ENCODE measurements around the gene SH3GL2. TPM values are rescaled to one million over a fixed set of nuclear protein-coding genes. Genes with fewer than 3 reads are reported as not detected.

Gene SH3GL2
- total and polyA plus RNA-seq, 8 donors = 0.47 to 17.3 (median 1.7) TPM

DNA sequence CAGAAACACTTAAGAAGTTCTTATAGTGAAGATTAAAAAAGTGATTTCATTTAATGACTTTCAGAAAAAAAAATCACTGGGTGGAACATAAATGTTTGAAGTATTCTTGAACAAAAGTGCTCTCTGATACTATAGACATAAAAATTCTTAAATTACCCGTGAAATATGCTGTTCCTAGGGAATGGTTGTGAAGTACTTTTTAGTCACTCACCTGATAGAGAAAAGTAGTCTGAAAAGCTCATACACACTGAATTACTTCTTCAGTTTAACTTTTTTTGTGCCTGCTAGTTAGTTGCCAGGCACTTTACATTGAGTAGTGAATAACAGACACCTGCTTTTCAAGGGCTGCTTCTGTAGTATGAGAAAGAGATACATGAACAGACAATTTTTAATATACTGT, 78.0 kb downstream of the SH3GL2 start:
- Histone ChIP-seq H3K4me1 (no peaks in the 10 kb centered on the region), H3K27me3 (no peaks in the 10 kb centered on the region), H3K36me3 (no peaks in the 10 kb centered on the region), H3K27ac (no peak overlapping the region), H3K4me3 (no peak overlapping the region), H3K9me3 (no peaks in the 10 kb centered on the region)
- 50 to 67% methylated on average over 1 of the region's 1 CpG for WGBS, 2 donors
- intact Hi-C loops (cut with DNase I) = no loop called here
- FAIRE-seq (no peak), ATAC-seq (no peak), DNase-seq (no peak)
- TF ChIP-seq, protein P1, sequence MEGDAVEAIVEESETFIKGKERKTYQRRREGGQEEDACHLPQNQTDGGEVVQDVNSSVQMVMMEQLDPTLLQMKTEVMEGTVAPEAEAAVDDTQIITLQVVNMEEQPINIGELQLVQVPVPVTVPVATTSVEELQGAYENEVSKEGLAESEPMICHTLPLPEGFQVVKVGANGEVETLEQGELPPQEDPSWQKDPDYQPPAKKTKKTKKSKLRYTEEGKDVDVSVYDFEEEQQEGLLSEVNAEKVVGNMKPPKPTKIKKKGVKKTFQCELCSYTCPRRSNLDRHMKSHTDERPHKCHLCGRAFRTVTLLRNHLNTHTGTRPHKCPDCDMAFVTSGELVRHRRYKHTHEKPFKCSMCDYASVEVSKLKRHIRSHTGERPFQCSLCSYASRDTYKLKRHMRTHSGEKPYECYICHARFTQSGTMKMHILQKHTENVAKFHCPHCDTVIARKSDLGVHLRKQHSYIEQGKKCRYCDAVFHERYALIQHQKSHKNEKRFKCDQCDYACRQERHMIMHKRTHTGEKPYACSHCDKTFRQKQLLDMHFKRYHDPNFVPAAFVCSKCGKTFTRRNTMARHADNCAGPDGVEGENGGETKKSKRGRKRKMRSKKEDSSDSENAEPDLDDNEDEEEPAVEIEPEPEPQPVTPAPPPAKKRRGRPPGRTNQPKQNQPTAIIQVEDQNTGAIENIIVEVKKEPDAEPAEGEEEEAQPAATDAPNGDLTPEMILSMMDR (IDR thresholded peaks at IDR 0.05) = no peak

DNA sequence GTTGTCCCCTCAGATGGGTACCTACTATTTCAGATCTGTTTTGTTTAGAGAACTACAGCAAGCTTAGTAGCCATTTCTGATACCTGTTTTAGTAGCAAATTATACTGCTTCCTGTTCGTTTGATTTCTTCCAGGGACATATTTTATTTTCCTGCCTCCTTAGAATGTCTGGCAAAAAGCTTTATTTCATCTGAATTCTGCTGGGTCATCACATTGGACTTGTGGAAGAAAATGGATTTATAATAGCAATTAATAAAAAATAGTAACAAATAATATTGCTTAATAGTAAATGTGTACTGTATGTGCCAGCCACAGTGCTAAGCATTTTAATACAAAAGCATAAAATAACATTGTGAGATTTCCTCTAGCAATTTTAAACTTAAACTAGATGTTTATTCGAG, 79.4 kb downstream of the SH3GL2 start:
- DNase-seq (no peak), ATAC-seq (no peak), FAIRE-seq (no peak)
- Histone ChIP-seq H3K36me3 (no peaks in the 10 kb centered on the region), H3K9me3 (no peaks in the 10 kb centered on the region), H3K4me3 (no peak overlapping the region), H3K27me3 (no peaks in the 10 kb centered on the region), H3K4me1 (no peaks in the 10 kb centered on the region), H3K27ac (no peak overlapping the region)
- TF ChIP-seq, protein P1 (IDR thresholded peaks at IDR 0.05) = no peak
- intact Hi-C loops (cut with DNase I) = no loop called here
- WGBS, 2 donors = 30 to 41% methylated on average over 2 of the region's 2 CpGs

DNA sequence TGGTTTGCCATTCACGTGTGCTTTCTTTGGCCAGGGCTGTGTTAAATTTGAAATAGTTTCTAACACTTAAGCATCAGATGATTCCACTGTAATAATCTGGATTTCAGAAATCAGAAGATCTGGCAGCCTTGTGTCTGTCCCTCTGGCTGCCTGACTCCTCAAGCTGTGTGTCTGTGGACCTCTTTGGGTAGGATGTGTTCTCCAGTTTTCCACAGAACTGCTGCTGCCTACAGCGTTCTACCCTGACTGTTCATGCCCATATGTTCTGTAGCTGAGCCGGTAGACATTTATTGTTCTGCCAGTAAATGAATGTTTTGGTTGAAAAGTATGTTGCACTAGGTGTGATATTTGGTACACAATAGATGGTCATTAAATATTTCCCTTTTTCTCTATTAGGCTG, 81.3 kb downstream of the SH3GL2 start:
- ATAC-seq (no peak), FAIRE-seq (no peak), DNase-seq (no peak)
- no peaks in the 10 kb centered on the region for H3K4me1 ChIP-seq
- intact Hi-C loops (cut with DNase I) = no loop called here
- H3K9me3 ChIP-seq = no peaks in the 10 kb centered on the region
- no peak overlapping the region for H3K4me3 ChIP-seq
- no peaks in the 10 kb centered on the region for H3K27me3 ChIP-seq
- WGBS, 2 donors = 77 to 78% methylated on average over 3 of the region's 3 CpGs
- H3K27ac ChIP-seq = no peak overlapping the region
- TF ChIP-seq, protein P1 (IDR thresholded peaks at IDR 0.05) = no peak
- H3K36me3 ChIP-seq = no peaks in the 10 kb centered on the region

DNA sequence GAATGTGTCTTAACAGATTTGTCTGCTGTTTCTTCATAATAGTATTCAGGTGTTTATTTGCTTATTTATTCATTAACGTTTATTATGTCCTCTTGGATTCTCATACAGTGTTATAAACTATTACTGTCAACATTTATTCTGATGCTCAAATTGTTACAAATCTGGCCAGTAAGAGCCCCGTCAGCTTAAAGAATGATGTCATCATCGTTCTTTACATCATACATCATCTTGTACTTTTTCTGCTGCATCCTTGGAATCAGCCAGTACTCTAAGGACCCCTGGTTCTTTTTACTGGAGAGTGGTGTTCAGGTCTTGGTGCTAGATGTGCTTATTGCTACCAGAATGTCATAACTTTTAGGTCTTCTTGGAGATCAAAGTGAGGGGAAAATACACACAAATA, 86.6 kb downstream of the SH3GL2 start:
- no peaks in the 10 kb centered on the region for H3K4me1 ChIP-seq
- WGBS, 2 donors = 45 to 64% methylated on average over 3 of the region's 3 CpGs
- intact Hi-C loops (cut with DNase I) = no loop called here
- TF ChIP-seq, protein P1 (IDR thresholded peaks at IDR 0.05) = no peak
- H3K36me3 ChIP-seq = no peaks in the 10 kb centered on the region
- ATAC-seq (no peak), DNase-seq (no peak), FAIRE-seq (no peak)
- no peak overlapping the region for H3K4me3 ChIP-seq
- no peak overlapping the region for H3K27ac ChIP-seq
- H3K9me3 ChIP-seq = no peaks in the 10 kb centered on the region
- no peaks in the 10 kb centered on the region for H3K27me3 ChIP-seq

DNA sequence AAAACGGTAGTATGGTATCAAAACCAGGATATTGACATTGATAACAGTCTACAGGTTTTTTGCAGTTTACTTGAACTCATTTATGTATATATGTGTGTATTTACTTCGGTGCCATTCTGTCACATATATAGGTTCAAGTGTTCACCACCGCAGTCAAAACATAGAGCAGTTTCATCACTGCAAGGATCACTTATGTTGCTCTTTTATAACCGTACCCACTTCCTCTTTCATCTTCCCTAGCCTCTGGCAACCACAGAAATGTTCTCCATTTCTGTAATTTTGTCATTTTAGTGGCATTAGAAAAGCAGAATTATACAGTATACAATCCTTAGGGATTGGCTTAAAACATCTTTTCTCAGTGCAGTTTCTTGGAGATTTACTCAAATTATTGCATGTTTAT, 90.3 kb downstream of the SH3GL2 start:
- no peaks in the 10 kb centered on the region for H3K27me3 ChIP-seq
- 52 to 56% methylated on average over 4 of the region's 4 CpGs for WGBS, 2 donors
- intact Hi-C loops (cut with DNase I) = no loop called here
- DNase-seq (no peak), ATAC-seq (no peak), FAIRE-seq (no peak)
- H3K9me3 ChIP-seq = no peaks in the 10 kb centered on the region
- no peaks in the 10 kb centered on the region for H3K36me3 ChIP-seq
- TF ChIP-seq, protein P1 (IDR thresholded peaks at IDR 0.05) = no peak
- no peaks in the 10 kb centered on the region for H3K4me1 ChIP-seq
- H3K27ac ChIP-seq = no peak overlapping the region
- H3K4me3 ChIP-seq = no peak overlapping the region
